PC-3 (cell line): Measurements from ENCODE around the gene AP2A1. TPM values are rescaled to one million over a fixed set of nuclear protein-coding genes. Genes with fewer than 3 reads are reported as not detected.

Experiments
- ATAC-seq: fragments of 200-7000 bp; cut with Tn5 transposase; 2 replicates; pipeline ENCODE4 v1.9.1; 2020; ENCODE audit warnings: mild to moderate bottlenecking, moderate library complexity
- BruUV-seq: library from RNA; stranded (reverse); fragments of 400-500 nt; replicated peaks from 2 replicates; lab custom pipeline; 2021; lab: Mats Ljungman, UMichigan
- CTCF ChIA-PET: fragments of 300-600 bp; sonication (Branson Sonifier 250); formaldehyde crosslinking; loops from one replicate; lab custom pipeline; 2022; ENCODE audit warnings: antibody characterized with exemption; lab: Charles Lee
- POLR2A ChIA-PET: fragments of 300-600 bp; sonication (Branson Sonifier 250); formaldehyde crosslinking; loops from one replicate; lab custom pipeline; 2022; ENCODE audit warnings: antibody characterized with exemption; ENCODE audit not compliant: unreplicated experiment; lab: Charles Lee
- DNase-seq: peaks from one replicate; pipeline ENCODE4 v3.0.0-alpha.2; 2015
- H2AFZ ChIP-seq: fragments of 300-600 bp; sonication (generic); 2 replicates; pipeline ENCODE4 v1.6.0; 2016; ENCODE audit warnings: antibody characterized with exemption, low read length
- H3F3A ChIP-seq: fragments of 300-600 bp; sonication (generic); one replicate; pipeline ENCODE4 v1.6.0; 2017; ENCODE audit warnings: antibody characterized with exemption, low read length, control low read depth, mild to moderate bottlenecking; ENCODE audit not compliant: unreplicated experiment
- H3K27ac ChIP-seq: fragments of 300-600 bp; sonication (generic); 2 replicates; pipeline ENCODE4 v1.5.1; 2016; ENCODE audit warnings: mild to moderate bottlenecking, low read length
- H3K27me3 ChIP-seq: fragments of 300-600 bp; sonication (generic); 2 replicates; pipeline ENCODE4 v1.6.1; 2016; ENCODE audit warnings: low read length, mixed read lengths
- H3K36me3 ChIP-seq: fragments of 300-600 bp; sonication (generic); 2 replicates; pipeline ENCODE4 v1.6.1; 2016; ENCODE audit warnings: low read depth, mixed run types, low read length, mixed read lengths
- H3K4me1 ChIP-seq: fragments of 300-600 bp; sonication (generic); 2 replicates; pipeline ENCODE4 v1.5.1; 2016; ENCODE audit warnings: low read length; ENCODE audit not compliant: insufficient read depth
- H3K4me2 ChIP-seq: fragments of 300-600 bp; sonication (generic); 2 replicates; pipeline ENCODE4 v1.6.0; 2016; ENCODE audit warnings: low read length
- H3K4me3 ChIP-seq: fragments of 300-600 bp; sonication (generic); 2 replicates; pipeline ENCODE4 v1.5.1; 2016; ENCODE audit warnings: mild to moderate bottlenecking, low read length, mixed read lengths
- H3K79me2 ChIP-seq: fragments of 300-600 bp; sonication (generic); 2 replicates; pipeline ENCODE4 v1.6.1; 2017; ENCODE audit warnings: low read length, mixed read lengths
- H3K9ac ChIP-seq: fragments of 300-600 bp; sonication (generic); 2 replicates; pipeline ENCODE4 v1.6.0; 2016; ENCODE audit warnings: mild to moderate bottlenecking, low read length
- H3K9me2 ChIP-seq: fragments of 300-600 bp; sonication (generic); replicated peaks from 2 replicates; pipeline ENCODE4 v1.6.1; 2016; ENCODE audit warnings: mixed run types, low read length, mixed read lengths
- H3K9me3 ChIP-seq: fragments of 300-600 bp; sonication (generic); 2 replicates; pipeline ENCODE4 v1.6.1; 2016; ENCODE audit warnings: low read length, mixed read lengths
- H4K20me1 ChIP-seq: fragments of 300-600 bp; sonication (generic); 2 replicates; pipeline ENCODE4 v1.6.1; 2016; ENCODE audit warnings: low read length, mixed read lengths
- CTCF ChIP-seq: fragments of 300-600 bp; sonication (generic); conservative IDR thresholded peaks from 2 replicates; pipeline ENCODE4 v1.5.1; 2017; ENCODE audit warnings: antibody characterized with exemption, low read depth, mild to moderate bottlenecking, low read length
- EZH2 ChIP-seq: fragments of 300-600 bp; sonication (generic); IDR thresholded peaks from one replicate; pipeline ENCODE4 v1.6.1; 2017; ENCODE audit warnings: antibody characterized with exemption, mild to moderate bottlenecking, low read length; ENCODE audit not compliant: unreplicated experiment
- EZH2phosphoT487 ChIP-seq: fragments of 300-600 bp; sonication (generic); IDR thresholded peaks from 2 replicates; pipeline ENCODE4 v1.6.1; 2018; ENCODE audit warnings: mild to moderate bottlenecking, antibody characterized with exemption, low read length, borderline replicate concordance
- intact Hi-C: fragments of 100-400 bp; cut with micrococcal nuclease; formaldehyde crosslinking; loops from 2 replicates; pipeline ENCODE4 v1.9.0; 2023
- total RNA-seq: library from RNA; depleted of rRNA; stranded (reverse); fragments of >200 nt; gene quantifications from 2 replicates; pipeline ENCODE4 v1.2.3, GENCODE V29; 2014

AP2A1 gene
- total RNA-seq, 1 experiment from 2014 or later: 143 TPM

GRCh38 chr19:49786376-49786820 lies 19.6 kb downstream of the AP2A1 start:
- Histone ChIP-seq H3K4me3 (no peak overlapping the region), H3K9me2 (no peaks in the 10 kb centered on the region), H2AFZ (no peak overlapping the region), H3K4me2 (peak overlapping the region; percentile 58), H3K9me3 (no peaks in the 10 kb centered on the region), H3K4me1 (peaks cover 11% of the 10 kb centered on the region), H3K27me3 (no peaks in the 10 kb centered on the region), H3F3A (no peaks in the 10 kb centered on the region), H3K27ac (peak overlapping the region; percentile 13), H4K20me1 (no peaks in the 10 kb centered on the region), H3K36me3 (peaks cover 25% of the 10 kb centered on the region; the same call in 1 of the 2 replicates), H3K79me2 (0 out of 2 replicates have a peak, but pooled peaks cover 3% of the 10 kb centered on the region), H3K9ac (no peak overlapping the region)
- peak; percentile 91 for ATAC-seq
- intact Hi-C loops: no loop called here
- peak; percentile 70 for DNase-seq
- ChIA-PET POLR2A (no interaction called here), CTCF (interaction anchor here (1.0 to 1.1 kb wide), 2 partner anchors 33 to 83 kb away, joined by 3 read pairs; no protein-coding TSS in a partner anchor)
- no TSS peak for BruUV-seq
- no peak for TF ChIP-seq EZH2
- TF ChIP-seq EZH2phosphoT487: no peak
- TF ChIP-seq CTCF: no peak

- Histone ChIP-seq H3K27me3 (no peaks in the 10 kb centered on the region), H3K36me3 (peaks cover 25% of the 10 kb centered on the region), H2AFZ (no peak overlapping the region), H3K4me2 (no peak overlapping the region), H3K4me3 (no peak overlapping the region), H3K9ac (no peak overlapping the region), H4K20me1 (no peaks in the 10 kb centered on the region), H3K27ac (no peak overlapping the region), H3K4me1 (peaks cover 11% of the 10 kb centered on the region), H3K9me3 (no peaks in the 10 kb centered on the region), H3K9me2 (no peaks in the 10 kb centered on the region), H3F3A (no peaks in the 10 kb centered on the region), H3K79me2 (0 out of 2 replicates have a peak, but pooled peaks cover 3% of the 10 kb centered on the region)
- no peak for ATAC-seq
- intact Hi-C loops: no loop called here
- no TSS peak for BruUV-seq
- no peak for DNase-seq
- ChIA-PET POLR2A (no interaction called here), CTCF (interaction anchor here (0.6 kb wide), 1 partner anchor 60 kb away, joined by 5 read pairs; no protein-coding TSS in a partner anchor)
- TF ChIP-seq CTCF (no peak), EZH2phosphoT487 (no peak), EZH2 (no peak)
Measured at GRCh38 chr19:49787746-49788145, 20.9 kb downstream of the AP2A1 start.

- intact Hi-C loops: no loop called here
- Histone ChIP-seq H3K36me3 (peaks cover 19% of the 10 kb centered on the region), H3K9me3 (no peaks in the 10 kb centered on the region), H3K4me2 (no peak overlapping the region), H3K79me2 (0 out of 2 replicates have a peak, but pooled peaks cover 3% of the 10 kb centered on the region), H3K27ac (no peak overlapping the region), H3K9me2 (no peaks in the 10 kb centered on the region), H4K20me1 (no peaks in the 10 kb centered on the region), H3F3A (no peaks in the 10 kb centered on the region), H3K27me3 (no peaks in the 10 kb centered on the region), H3K4me3 (no peak overlapping the region), H3K9ac (no peak overlapping the region), H3K4me1 (peaks cover 20% of the 10 kb centered on the region), H2AFZ (no peak overlapping the region)
- ATAC-seq: no peak
- no peak for DNase-seq
- TF ChIP-seq CTCF (no peak), EZH2 (no peak), EZH2phosphoT487 (no peak)
- POLR2A ChIA-PET: no interaction called here
- CTCF ChIA-PET: no interaction called here
- no TSS peak for BruUV-seq
Measured at GRCh38 chr19:49788857-49789256, 22.1 kb downstream of the AP2A1 start.
